Measurements from ENCODE around the gene HNRNPH3. TPM values are rescaled to one million over a fixed set of nuclear protein-coding genes. Genes with fewer than 3 reads are reported as not detected.

Gene HNRNPH3
- total RNA-seq, 2 experiments from 2014 or later, result 122 to 123 TPM

DNA sequence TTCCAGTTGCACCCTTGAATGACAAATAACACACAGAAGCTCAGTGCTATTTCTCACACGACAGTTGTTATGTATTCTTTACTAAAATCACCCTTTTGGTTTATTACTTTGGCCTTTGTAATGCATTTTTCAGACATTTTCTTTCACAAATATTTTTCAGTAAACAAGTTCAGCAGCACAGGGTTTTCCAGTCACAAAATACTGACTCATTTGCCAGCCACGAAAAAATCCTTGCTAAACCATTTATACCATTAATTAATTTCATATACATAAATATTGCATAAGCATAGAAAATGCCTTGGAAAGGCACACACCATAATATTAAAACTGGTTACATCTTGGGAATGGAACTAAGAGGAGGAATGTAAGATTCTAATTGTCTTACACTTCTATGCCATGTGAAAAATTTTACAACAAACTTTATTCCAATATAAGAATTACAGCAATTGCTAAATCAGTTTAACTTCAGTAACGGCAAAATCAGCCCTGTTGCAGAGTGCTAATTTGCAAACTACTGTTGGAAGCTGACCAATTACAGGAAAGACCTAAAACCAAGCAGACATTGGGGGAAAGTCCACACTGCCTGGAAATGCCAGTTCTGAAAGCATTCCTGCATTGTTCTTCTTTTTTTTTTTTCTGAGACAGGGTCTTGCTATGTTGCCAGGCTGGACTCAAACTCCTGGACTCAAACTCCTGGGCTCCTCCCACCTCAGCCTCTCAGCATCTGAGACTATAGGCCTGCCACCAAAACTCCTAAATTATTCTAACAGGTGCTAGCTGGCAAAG lies 32.4 kb downstream of the HNRNPH3 start:
- no peak for DNase-seq
- peaks cover 2% of the 10 kb centered on the region for H3K36me3 Mint-ChIP-seq (ENCODE audit: low read depth)
- H3K9me3 Mint-ChIP-seq, result no peaks in the 10 kb centered on the region
- H3K27me3 Mint-ChIP-seq, result no peaks in the 10 kb centered on the region
- CTCF ChIA-PET, result interaction anchor here (2.1 kb wide), 1 partner anchor 16 kb away, joined by 7 read pairs; no protein-coding TSS in a partner anchor
- POLR2A ChIA-PET, result no interaction called here
- H3K4me3 Mint-ChIP-seq, result no peak overlapping the region
- H3K27ac Mint-ChIP-seq, result no peak overlapping the region
- H3K4me1 Mint-ChIP-seq, result peaks cover 7% of the 10 kb centered on the region

DNA sequence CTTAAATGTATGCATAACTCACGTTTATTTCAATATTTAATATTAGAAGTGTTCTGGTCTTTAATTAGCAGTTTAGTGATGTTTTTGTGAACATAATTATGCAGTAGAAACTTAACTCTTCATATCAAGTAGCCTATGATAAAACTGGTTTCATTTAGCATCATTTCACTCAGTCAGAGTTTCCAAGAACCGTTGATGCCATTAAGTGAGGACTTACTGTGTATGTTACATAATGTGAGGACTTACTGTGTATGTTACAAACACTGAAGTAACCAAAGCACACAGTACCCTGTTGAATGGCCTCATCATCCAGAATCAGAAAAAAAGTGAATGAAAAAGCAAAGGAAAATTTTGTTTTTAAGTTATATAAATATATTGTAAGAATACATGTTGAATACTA lies 33.7 kb downstream of the HNRNPH3 start:
- H3K27me3 Mint-ChIP-seq, result no peaks in the 10 kb centered on the region
- ChIA-PET CTCF (no interaction called here), POLR2A (no interaction called here)
- peaks cover 7% of the 10 kb centered on the region for H3K4me1 Mint-ChIP-seq
- H3K4me3 Mint-ChIP-seq, result no peak overlapping the region
- no peak for DNase-seq
- no peak overlapping the region for H3K27ac Mint-ChIP-seq
- H3K36me3 Mint-ChIP-seq (ENCODE audit: low read depth), result peaks cover 9% of the 10 kb centered on the region
- peaks cover 3% of the 10 kb centered on the region for H3K9me3 Mint-ChIP-seq

DNA sequence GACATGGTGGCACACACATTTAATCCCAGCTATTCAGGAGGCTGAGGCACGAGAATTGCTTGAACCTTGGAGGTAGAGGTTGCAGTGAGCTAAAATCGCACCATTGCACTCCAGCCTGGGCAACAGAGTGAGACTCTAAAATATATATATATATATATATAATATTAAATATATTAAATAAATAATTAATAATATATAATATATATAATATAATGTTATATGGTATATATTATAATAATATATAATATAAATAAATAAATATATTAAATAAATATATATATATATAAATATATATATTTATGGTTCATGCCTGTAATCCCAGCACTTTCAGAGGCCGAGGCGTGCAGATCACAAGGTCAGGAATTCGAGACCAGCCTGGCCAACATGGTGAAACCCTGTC lies 34.7 kb downstream of the HNRNPH3 start:
- Mint-ChIP-seq H3K4me1 (peaks cover 7% of the 10 kb centered on the region), H3K27me3 (no peaks in the 10 kb centered on the region), H3K9me3 (peaks cover 3% of the 10 kb centered on the region), H3K36me3 (ENCODE audit: low read depth) (peaks cover 16% of the 10 kb centered on the region), H3K4me3 (no peak overlapping the region), H3K27ac (no peak overlapping the region)
- no peak for DNase-seq
- CTCF ChIA-PET, result interaction anchor here (0.6 kb wide), 1 partner anchor 79 kb away, joined by 4 read pairs; no protein-coding TSS in a partner anchor
- POLR2A ChIA-PET, result no interaction called here

DNA sequence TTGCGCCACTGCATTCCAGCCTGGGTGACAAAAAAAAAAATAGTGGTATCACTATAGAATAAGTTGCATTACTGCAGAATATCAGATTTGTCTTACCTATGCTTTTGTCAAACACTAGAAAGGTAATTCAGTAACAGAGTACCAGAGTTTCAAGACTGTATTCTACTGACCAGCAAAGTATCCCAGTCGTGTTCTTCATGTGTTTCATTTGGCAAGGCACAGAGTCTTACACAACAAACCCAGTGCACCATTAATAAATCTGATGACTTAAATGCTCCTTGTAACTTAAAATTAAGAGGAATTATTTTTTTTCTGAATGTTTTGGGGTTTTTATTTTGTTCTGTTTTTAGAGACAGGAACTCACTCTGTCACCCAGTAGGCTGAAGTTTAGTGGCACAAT lies 35.3 kb downstream of the HNRNPH3 start:
- H3K27me3 Mint-ChIP-seq, result no peaks in the 10 kb centered on the region
- peaks cover 7% of the 10 kb centered on the region for H3K4me1 Mint-ChIP-seq
- H3K36me3 Mint-ChIP-seq (ENCODE audit: low read depth), result peaks cover 21% of the 10 kb centered on the region
- no peak overlapping the region for H3K27ac Mint-ChIP-seq
- peaks cover 3% of the 10 kb centered on the region for H3K9me3 Mint-ChIP-seq
- POLR2A ChIA-PET, result no interaction called here
- CTCF ChIA-PET, result no interaction called here
- DNase-seq, result no peak
- no peak overlapping the region for H3K4me3 Mint-ChIP-seq

DNA sequence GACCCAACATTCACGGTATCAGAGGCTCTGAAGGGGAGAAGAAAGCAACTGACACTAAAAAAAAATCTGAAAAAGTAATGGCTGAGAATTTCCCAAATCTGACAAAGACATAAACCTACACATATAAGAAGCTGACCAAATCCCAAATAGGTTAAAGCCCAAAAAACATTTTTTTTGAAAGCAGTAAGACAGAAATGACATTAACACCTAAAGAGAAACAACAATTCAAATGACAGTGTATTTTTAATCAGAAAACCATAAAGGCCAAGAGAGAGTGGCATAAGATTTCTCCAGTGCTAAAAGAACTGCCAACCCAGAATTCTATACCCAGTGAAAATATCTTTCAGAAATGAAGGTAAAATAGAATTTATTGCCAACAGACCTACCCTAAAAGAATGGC lies 39.7 kb downstream of the HNRNPH3 start:
- H3K9me3 Mint-ChIP-seq, result peaks cover 3% of the 10 kb centered on the region
- no peak overlapping the region for H3K27ac Mint-ChIP-seq
- H3K36me3 Mint-ChIP-seq (ENCODE audit: low read depth), result peaks cover 45% of the 10 kb centered on the region
- no peaks in the 10 kb centered on the region for H3K27me3 Mint-ChIP-seq
- H3K4me1 Mint-ChIP-seq, result no peaks in the 10 kb centered on the region
- ChIA-PET CTCF (no interaction called here), POLR2A (no interaction called here)
- no peak overlapping the region for H3K4me3 Mint-ChIP-seq
- DNase-seq, result no peak

DNA sequence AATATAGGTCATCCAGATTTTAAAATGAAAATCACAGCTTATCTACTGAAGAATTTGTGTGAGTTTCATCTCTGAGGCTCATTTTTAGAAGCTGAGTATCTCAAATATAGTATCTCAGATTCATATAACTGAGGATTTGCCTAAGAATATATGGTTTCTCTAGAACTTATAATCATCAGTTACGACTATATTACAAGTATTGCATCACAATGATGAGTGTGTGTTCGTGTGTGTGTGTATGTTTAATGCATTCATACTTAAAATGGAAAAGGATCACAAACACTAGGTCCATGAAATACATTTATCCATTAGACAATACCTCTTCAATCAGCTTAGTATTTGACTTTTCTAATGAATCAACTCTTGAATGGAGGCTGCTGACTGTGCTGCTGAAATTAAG lies 53.9 kb downstream of the HNRNPH3 start:
- H3K9me3 Mint-ChIP-seq, result no peaks in the 10 kb centered on the region
- H3K4me3 Mint-ChIP-seq, result no peak overlapping the region
- CTCF ChIA-PET, result interaction anchor here (0.5 to 1.5 kb wide), 4 partner anchors 8 to 25 kb away, joined by 3 to 6 read pairs (median 4); partner anchors contain the start of gene RUFY2
- no peak for DNase-seq
- H3K27me3 Mint-ChIP-seq, result no peaks in the 10 kb centered on the region
- POLR2A ChIA-PET, result interaction anchor here (0.7 kb wide), 1 partner anchor 557 kb away, joined by 4 read pairs; no protein-coding TSS in a partner anchor
- H3K36me3 Mint-ChIP-seq (ENCODE audit: low read depth), result peaks cover 19% of the 10 kb centered on the region
- H3K27ac Mint-ChIP-seq, result no peak overlapping the region
- no peaks in the 10 kb centered on the region for H3K4me1 Mint-ChIP-seq

Other genes with a start within 250 kb of the HNRNPH3 start
- not detected for gene MYPN, start 222.6 kb upstream of the HNRNPH3 start, total RNA-seq
- gene ATOH7, start 100.0 kb upstream of the HNRNPH3 start, total RNA-seq, result not detected
- 1 to 10 TPM; 1.4 to 2.1 TPM for gene PBLD, start 864 bp downstream of the HNRNPH3 start, total RNA-seq
- gene RUFY2, start 75.2 kb downstream of the HNRNPH3 start, total RNA-seq, result 10 to 100 TPM; 12.2 to 13.3 TPM
- 10 to 100 TPM; 34.7 to 40.4 TPM for gene DNA2, start 139.9 kb downstream of the HNRNPH3 start, total RNA-seq
- gene SLC25A16, start 195.5 kb downstream of the HNRNPH3 start, total RNA-seq, result 10 to 100 TPM; 14.7 to 17.5 TPM
- 1 to 10 TPM; 1.5 to 1.6 TPM for gene TET1, start 228.3 kb downstream of the HNRNPH3 start, total RNA-seq

Data from activated CD4-positive, alpha-beta memory T cell treated with anti-CD3 and anti-CD28 coated beads, Interleukin-2, amount 10 ng/mL, durations not matched to agents 7 days and 5 days (primary cell).